K562 (cell line): Measurements from ENCODE around the gene TLCD1. TPM values are rescaled to one million over a fixed set of nuclear protein-coding genes. Genes with fewer than 3 reads are reported as not detected.

Source experiments
- BDP1 ChIP-seq: IDR thresholded peaks from 3 replicates; pipeline ENCODE4 v1.6.1; 2011; ENCODE audit not compliant: insufficient read length, insufficient read depth
- CBFA2T2 ChIP-seq: fragments of 450-650 bp; conservative IDR thresholded peaks from 2 replicates; pipeline ENCODE4 v1.6.1; 2017; ENCODE audit warnings: mild to moderate bottlenecking
- DPF2 ChIP-seq: fragments of 450-650 bp; IDR thresholded peaks from 2 replicates; pipeline ENCODE4 v1.6.1; 2016
- EP300 ChIP-seq: IDR thresholded peaks from 2 replicates; pipeline ENCODE4 v1.6.1; 2012; ENCODE audit warnings: low read length, improper control_type of control experiment
- ERF ChIP-seq: fragments of 450-650 bp; formaldehyde crosslinking; IDR thresholded peaks from 2 replicates; pipeline ENCODE4 v1.4.0; 2020; ENCODE audit warnings: mild to moderate bottlenecking, mixed read lengths
- FOXK1 ChIP-seq: sonication (generic); formaldehyde crosslinking; IDR thresholded peaks from 2 replicates; pipeline ENCODE4 v1.8.0; 2022; ENCODE audit warnings: missing genetic modification reagents, mild to moderate bottlenecking, borderline replicate concordance
- GABPB2 ChIP-seq: fragments of 250-450 bp; sonication (Bioruptor Pico); conservative IDR thresholded peaks from 2 replicates; pipeline ENCODE4 v1.5.1; 2021; ENCODE audit warnings: mild to moderate bottlenecking
- KDM4B ChIP-seq, 2 experiments: fragments of 450-650 bp in 1 of 2; sonication (generic) in 1 of 2; IDR thresholded peaks; 2 replicates each; pipeline ENCODE4 v1.6.1; 2016 to 2017; ENCODE audit warnings: borderline replicate concordance in 2 of 2, antibody characterized with exemption in 1 of 2, low read depth in 1 of 2, mild to moderate bottlenecking in 1 of 2
- NR3C1 ChIP-seq: sonication (generic); formaldehyde crosslinking; IDR thresholded peaks from 2 replicates; pipeline ENCODE4 v1.8.1; 2022; ENCODE audit warnings: missing genetic modification reagents
- RAD51 ChIP-seq: fragments of 450-650 bp; IDR thresholded peaks from 2 replicates; pipeline ENCODE4 v1.7.1; 2016; ENCODE audit warnings: low read depth, mild to moderate bottlenecking, borderline replicate concordance
- TSC22D4 ChIP-seq: fragments of 450-650 bp; IDR thresholded peaks from 2 replicates; pipeline ENCODE4 v1.6.1; 2016; ENCODE audit warnings: missing genetic modification characterization, missing biosample characterization, control low read depth
- ZFP1 ChIP-seq: fragments of 450-650 bp; formaldehyde crosslinking; IDR thresholded peaks from 2 replicates; pipeline ENCODE4 v1.4.0; 2020; ENCODE audit warnings: mild to moderate bottlenecking, mixed read lengths
- ZNF583 ChIP-seq: fragments of 250-450 bp; sonication (Bioruptor Pico); IDR thresholded peaks from 2 replicates; pipeline ENCODE4 v1.4.0; 2020
- ZNF766 ChIP-seq: fragments of 200-800 bp; sonication (Bioruptor generic); conservative IDR thresholded peaks from 2 replicates; pipeline ENCODE4 v1.6.1; 2016; ENCODE audit warnings: missing genetic modification characterization, missing compliant biosample characterization
- polyA plus RNA-seq, 8 experiments: library from polyadenylated mRNA; depleted of rRNA in 4 of 8; stranded (reverse) in 5 of 8; unstranded in 3 of 8; fragments of >200 nt; fragmentation: Nextera tagmentation in 2 of 8; fragmentation: Illumina TruSeq in 1 of 8; extraction: Ambion mirVana in 2 of 8; extraction: Trizol in 1 of 8; gene quantifications; 2 replicates each; pipeline versions ENCODE4 v1.2.1 to v1.2.3, GENCODE V29; 2011 to 2014; ENCODE audit warnings: inconsistent platforms in 1 of 8, missing spikeins in 1 of 8
- total RNA-seq, 7 experiments: library from RNA; depleted of rRNA in 6 of 7; stranded (reverse); fragments of >200 nt in 6 of 7; fragmentation: Illumina TruSeq in 2 of 7; extraction: Trizol in 2 of 7; gene quantifications; 2 replicates each; pipeline versions ENCODE4 v1.2.1 to v1.2.3, GENCODE V29; 2011 to 2021; ENCODE audit warnings: low replicate concordance in 1 of 7
- TF ChIP-seq, protein P1 (sequence below): fragments of 450-650 bp; IDR thresholded peaks from 2 replicates; pipeline ENCODE4 v1.6.1; 2016; ENCODE audit warnings: low read depth, mild to moderate bottlenecking, moderate library complexity
- TF ChIP-seq, protein P2 (sequence below): fragments of 250-450 bp; sonication (Bioruptor Pico); IDR thresholded peaks from 2 replicates; pipeline ENCODE4 v1.5.0; 2021
- TF ChIP-seq, protein P3 (sequence below), 2 experiments: fragments of 200-800 bp in 1 of 2; sonication (Bioruptor generic) in 1 of 2; sonication (generic) in 1 of 2; formaldehyde crosslinking in 1 of 2; IDR thresholded peaks in 1 of 2; conservative IDR thresholded peaks in 1 of 2; 2 replicates each; pipeline versions ENCODE4 v1.5.0 to v1.6.1; 2016 to 2020; ENCODE audit warnings: missing compliant biosample characterization in 1 of 2, missing genetic modification characterization in 1 of 2, missing genetic modification reagents in 1 of 2
- TF ChIP-seq, protein P4 (sequence below): fragments of 450-650 bp; formaldehyde crosslinking; IDR thresholded peaks from 2 replicates; pipeline ENCODE4 v1.4.0; 2020; ENCODE audit warnings: mild to moderate bottlenecking, moderate library complexity

Gene TLCD1
- total and polyA plus RNA-seq, 9 of the 15 experiments (the other 6 are each of a cell fraction or from before 2014, with no cell fraction given), result 6.8 to 37.7 (median 21.7) TPM

DNA sequence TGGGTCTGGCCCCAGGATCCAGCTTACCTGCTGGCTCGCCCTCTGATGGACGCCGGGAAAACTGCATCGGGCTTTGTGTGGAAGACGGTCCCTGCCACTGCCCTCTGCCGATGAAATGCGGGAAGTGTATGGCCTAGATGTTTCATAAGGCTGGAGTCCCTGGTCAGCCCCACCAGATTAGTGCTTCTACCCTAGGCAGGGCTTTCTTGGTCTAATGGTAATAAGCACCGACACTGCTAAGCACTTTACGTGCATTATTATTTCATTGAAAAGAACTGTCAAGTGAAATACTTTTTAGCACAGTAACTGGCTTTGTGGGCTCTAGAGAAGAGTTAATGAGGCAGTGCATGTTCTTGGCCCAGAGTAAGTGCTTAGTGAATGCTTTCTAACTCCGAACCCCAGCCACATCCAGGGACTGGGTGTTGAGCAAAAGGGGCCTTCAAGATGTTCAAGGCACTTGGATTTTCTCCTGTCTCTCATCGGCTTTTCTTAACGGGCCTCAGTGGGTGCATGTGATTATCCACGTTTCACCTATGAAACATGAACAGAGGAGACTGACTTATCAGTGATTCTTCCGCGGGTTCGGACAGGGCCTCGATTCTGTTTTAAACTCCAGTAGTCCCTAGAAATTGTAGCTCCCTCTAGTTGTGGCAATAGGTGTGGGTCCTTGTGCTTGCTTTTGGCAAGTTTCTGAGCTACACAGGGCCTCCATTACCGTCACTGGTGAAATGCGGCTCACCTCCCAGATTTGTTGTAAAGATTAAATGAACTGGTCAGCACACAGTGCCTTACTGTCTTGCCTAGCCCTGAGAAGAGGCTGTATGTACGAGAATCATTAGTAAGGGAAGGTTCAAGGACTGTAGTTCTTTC lies 24.4 kb upstream of the TLCD1 start (continued):
- TF ChIP-seq ERF (CRISPR knock-in tag) (no peak), ZFP1 (CRISPR knock-in tag) (no peak), BDP1 (no peak), NR3C1 (CRISPR knock-in tag) (no peak), TSC22D4 (tag) (no peak), DPF2 (no peak), CBFA2T2 (no peak), GABPB2 (no peak), KDM4B (IDR thresholded peaks at IDR 0.05; ENCODE audit: borderline replicate concordance in 2 of 2, low read depth in 1 of 2) (peak in 1 of 2 experiments; percentile 40; a peak in 1 of 4 replicates), ZNF766 (CRISPR knock-in tag) (no peak), RAD51 (peak; percentile 6; the same call in 1 of the 2 replicates), FOXK1 (CRISPR knock-in tag) (no peak), ZNF583 (no peak), EP300 (no peak)
- TF ChIP-seq, protein P1, sequence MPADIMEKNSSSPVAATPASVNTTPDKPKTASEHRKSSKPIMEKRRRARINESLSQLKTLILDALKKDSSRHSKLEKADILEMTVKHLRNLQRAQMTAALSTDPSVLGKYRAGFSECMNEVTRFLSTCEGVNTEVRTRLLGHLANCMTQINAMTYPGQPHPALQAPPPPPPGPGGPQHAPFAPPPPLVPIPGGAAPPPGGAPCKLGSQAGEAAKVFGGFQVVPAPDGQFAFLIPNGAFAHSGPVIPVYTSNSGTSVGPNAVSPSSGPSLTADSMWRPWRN, result no peak
- TF ChIP-seq, protein P2, sequence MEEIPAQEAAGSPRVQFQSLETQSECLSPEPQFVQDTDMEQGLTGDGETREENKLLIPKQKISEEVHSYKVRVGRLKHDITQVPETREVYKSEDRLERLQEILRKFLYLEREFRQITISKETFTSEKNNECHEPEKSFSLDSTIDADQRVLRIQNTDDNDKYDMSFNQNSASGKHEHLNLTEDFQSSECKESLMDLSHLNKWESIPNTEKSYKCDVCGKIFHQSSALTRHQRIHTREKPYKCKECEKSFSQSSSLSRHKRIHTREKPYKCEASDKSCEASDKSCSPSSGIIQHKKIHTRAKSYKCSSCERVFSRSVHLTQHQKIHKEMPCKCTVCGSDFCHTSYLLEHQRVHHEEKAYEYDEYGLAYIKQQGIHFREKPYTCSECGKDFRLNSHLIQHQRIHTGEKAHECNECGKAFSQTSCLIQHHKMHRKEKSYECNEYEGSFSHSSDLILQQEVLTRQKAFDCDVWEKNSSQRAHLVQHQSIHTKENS (CRISPR knock-in tag), result peak; percentile 52; the same call in 1 of the 2 replicates
- TF ChIP-seq, protein P3, sequence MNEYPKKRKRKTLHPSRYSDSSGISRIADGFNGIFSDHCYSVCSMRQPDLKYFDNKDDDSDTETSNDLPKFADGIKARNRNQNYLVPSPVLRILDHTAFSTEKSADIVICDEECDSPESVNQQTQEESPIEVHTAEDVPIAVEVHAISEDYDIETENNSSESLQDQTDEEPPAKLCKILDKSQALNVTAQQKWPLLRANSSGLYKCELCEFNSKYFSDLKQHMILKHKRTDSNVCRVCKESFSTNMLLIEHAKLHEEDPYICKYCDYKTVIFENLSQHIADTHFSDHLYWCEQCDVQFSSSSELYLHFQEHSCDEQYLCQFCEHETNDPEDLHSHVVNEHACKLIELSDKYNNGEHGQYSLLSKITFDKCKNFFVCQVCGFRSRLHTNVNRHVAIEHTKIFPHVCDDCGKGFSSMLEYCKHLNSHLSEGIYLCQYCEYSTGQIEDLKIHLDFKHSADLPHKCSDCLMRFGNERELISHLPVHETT (CRISPR knock-in tag; conservative IDR thresholded peaks at IDR 0.05 in 1 of 2, IDR thresholded peaks at IDR 0.05 in 1 of 2), result no peak
- TF ChIP-seq, protein P4, sequence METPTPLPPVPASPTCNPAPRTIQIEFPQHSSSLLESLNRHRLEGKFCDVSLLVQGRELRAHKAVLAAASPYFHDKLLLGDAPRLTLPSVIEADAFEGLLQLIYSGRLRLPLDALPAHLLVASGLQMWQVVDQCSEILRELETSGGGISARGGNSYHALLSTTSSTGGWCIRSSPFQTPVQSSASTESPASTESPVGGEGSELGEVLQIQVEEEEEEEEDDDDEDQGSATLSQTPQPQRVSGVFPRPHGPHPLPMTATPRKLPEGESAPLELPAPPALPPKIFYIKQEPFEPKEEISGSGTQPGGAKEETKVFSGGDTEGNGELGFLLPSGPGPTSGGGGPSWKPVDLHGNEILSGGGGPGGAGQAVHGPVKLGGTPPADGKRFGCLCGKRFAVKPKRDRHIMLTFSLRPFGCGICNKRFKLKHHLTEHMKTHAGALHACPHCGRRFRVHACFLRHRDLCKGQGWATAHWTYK, result no peak
